ENCODE measurements around the gene LRRC42. TPM values are rescaled to one million over a fixed set of nuclear protein-coding genes. Genes with fewer than 3 reads are reported as not detected.
A peak's percentile ranks its signal among the peaks of the same experiment; 100 is the strongest.

LRRC42 gene
- total RNA-seq (1 to 10 TPM; 7.3 to 8.7 TPM), polyA plus RNA-seq (1 to 10 TPM; 4.7 to 8.4 TPM)

- intact Hi-C loops (cut with micrococcal nuclease): loop anchor here (1.0 to 10.0 kb wide), 4 partner anchors 57 to 818 kb away; partner anchors contain the start of genes NDC1, PARS2 and YIPF1
- Mint-ChIP-seq H3K36me3 (peaks cover 0 to 7% of the 10 kb centered on the region in 2 donors), H3K9me3 (no peaks in the 10 kb centered on the region), H3K4me3 (peak within 1 kb of the TSS; percentile 93 to 99 (median 96)), H3K27me3 (no peaks in the 10 kb centered on the region), H3K27ac (peak within 1 kb of the TSS; percentile 85 to 98 (median 95)), H3K4me1 (peaks cover 27 to 63% (median 46%) of the 10 kb centered on the region in 4 donors)
- no peaks in the 10 kb centered on the region for H3K9me3 ChIP-seq (ENCODE audit: control insufficient read depth in 1 of 2, low read length in 2 of 2)
- H3K36me3 ChIP-seq (ENCODE audit: insufficient read depth, low read length): no peaks in the 10 kb centered on the region
- ChIA-PET CTCF (ENCODE audit: partially characterized antibody) (interaction anchor here (1.0 to 5.7 kb wide), 15 partner anchors 10 to 863 kb away, joined by 3 to 82 read pairs (median 6); partner anchors contain the start of genes NDC1, TCEANC2 and TMEM59), POLR2A (ENCODE audit: partially characterized antibody) (interaction anchor here (0.8 to 2.3 kb wide), 19 partner anchors 7 to 855 kb away, joined by 3 to 25 read pairs (median 6); partner anchors contain the start of genes CYB5RL, MAGOH, MRPL37 and NDC1)
- H3K27ac ChIP-seq (ENCODE audit: low read depth, low read length): peak within 1 kb of the TSS; percentile 82
- peak in 1 of 5 donors; percentile 5 for DNase-seq
- peaks cover 44% of the 10 kb centered on the region for H3K4me1 ChIP-seq (ENCODE audit: insufficient read depth, low read length)
- no peaks in the 10 kb centered on the region for H3K27me3 ChIP-seq (ENCODE audit: insufficient read depth, low read length)
- peak within 1 kb of the TSS; percentile 63 to 87 for H3K4me3 ChIP-seq (ENCODE audit: low read length in 2 of 2)
Observed at GRCh38 chr1:53946252-53947171, at the start of gene LRRC42. LRRC42 (plus strand) TSS chr1:53946350; CDS start chr1:53952000, 5,650 bp downstream.

DNA sequence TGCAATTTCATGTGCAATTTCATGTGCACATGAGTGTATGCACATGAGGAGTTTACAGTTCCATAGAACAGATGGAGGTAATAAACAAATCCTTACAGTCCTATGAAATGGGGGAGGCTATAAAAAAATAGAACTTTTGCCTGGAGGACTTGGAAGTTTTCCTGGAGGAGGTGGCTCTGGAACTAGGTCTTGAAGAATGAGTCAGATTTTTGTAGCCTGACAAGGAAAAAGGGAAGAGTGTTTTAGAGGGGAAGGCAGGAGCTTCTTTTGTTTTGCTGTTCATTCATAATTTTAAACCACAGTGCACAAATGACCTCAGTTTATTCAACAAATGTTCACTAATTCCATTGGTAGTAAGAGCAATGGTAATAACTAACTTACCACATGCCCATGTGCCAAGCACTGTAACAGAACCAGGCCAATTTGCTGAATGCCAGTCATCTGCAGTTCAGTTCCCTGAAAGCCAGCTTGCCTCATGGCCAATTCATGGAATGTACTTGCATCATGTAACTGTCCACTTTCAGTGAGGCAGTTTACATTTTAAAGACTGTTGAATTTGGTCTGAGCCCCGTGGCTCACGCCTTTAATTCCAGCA lies 49.4 kb upstream of the LRRC42 start:
- H3K27ac ChIP-seq (ENCODE audit: low read depth, low read length): no peak overlapping the region
- H3K9me3 ChIP-seq (ENCODE audit: control insufficient read depth in 1 of 2, low read length in 2 of 2): no peaks in the 10 kb centered on the region
- H3K36me3 ChIP-seq (ENCODE audit: insufficient read depth, low read length): no peaks in the 10 kb centered on the region
- H3K4me3 Mint-ChIP-seq: no peak overlapping the region
- ChIA-PET CTCF (ENCODE audit: partially characterized antibody) (no interaction called here), POLR2A (ENCODE audit: partially characterized antibody) (no interaction called here)
- H3K4me3 ChIP-seq (ENCODE audit: low read length in 2 of 2): no peak overlapping the region
- peaks cover 0 to 3% of the 10 kb centered on the region in 2 donors for H3K36me3 Mint-ChIP-seq
- DNase-seq: no peak
- H3K27me3 ChIP-seq (ENCODE audit: insufficient read depth, low read length): no peaks in the 10 kb centered on the region
- no peaks in the 10 kb centered on the region for H3K4me1 Mint-ChIP-seq
- intact Hi-C loops (cut with micrococcal nuclease): no loop called here
- no peaks in the 10 kb centered on the region for H3K9me3 Mint-ChIP-seq
- no peak overlapping the region for H3K27ac Mint-ChIP-seq
- peaks cover 0 to 6% of the 10 kb centered on the region in 2 donors for H3K27me3 Mint-ChIP-seq
- no peaks in the 10 kb centered on the region for H3K4me1 ChIP-seq (ENCODE audit: insufficient read depth, low read length)

DNA sequence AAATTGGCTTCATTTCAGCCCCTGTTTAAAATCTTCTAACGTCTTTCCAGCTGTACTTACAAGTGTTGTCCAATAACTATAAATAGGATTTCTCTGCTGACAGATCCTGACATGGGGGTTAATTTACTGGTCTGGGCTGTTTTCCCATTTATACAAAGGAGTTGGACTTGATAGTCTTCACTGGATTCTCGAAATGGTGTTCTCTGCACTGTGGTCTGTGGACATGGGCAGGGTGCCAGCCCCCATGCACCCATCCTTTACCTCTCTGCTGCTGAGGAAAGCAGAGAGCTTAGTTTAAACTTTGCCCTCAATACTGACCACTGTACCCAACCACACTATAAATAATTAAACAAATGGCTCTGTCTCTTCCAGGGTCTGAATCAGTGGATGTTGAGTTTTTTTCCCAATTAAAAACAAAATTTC lies 46.9 kb upstream of the LRRC42 start:
- Mint-ChIP-seq H3K27me3 (peaks cover 0 to 3% of the 10 kb centered on the region in 2 donors), H3K9me3 (no peaks in the 10 kb centered on the region), H3K4me1 (no peaks in the 10 kb centered on the region), H3K36me3 (peaks cover 0 to 3% of the 10 kb centered on the region in 2 donors), H3K4me3 (no peak overlapping the region), H3K27ac (no peak overlapping the region)
- no peak overlapping the region for H3K4me3 ChIP-seq (ENCODE audit: low read length in 2 of 2)
- no peak for DNase-seq
- intact Hi-C loops (cut with micrococcal nuclease): no loop called here
- no peaks in the 10 kb centered on the region for H3K9me3 ChIP-seq (ENCODE audit: control insufficient read depth in 1 of 2, low read length in 2 of 2)
- ChIA-PET CTCF (ENCODE audit: partially characterized antibody) (interaction anchor here (1.2 kb wide), 1 partner anchor 25 kb away, joined by 3 read pairs; no protein-coding TSS in a partner anchor), POLR2A (ENCODE audit: partially characterized antibody) (interaction anchor here (0.8 kb wide), 1 partner anchor 10 kb away, joined by 3 read pairs; the partner anchor contains the start of gene YIPF1)
- no peak overlapping the region for H3K27ac ChIP-seq (ENCODE audit: low read depth, low read length)
- H3K36me3 ChIP-seq (ENCODE audit: insufficient read depth, low read length): no peaks in the 10 kb centered on the region
- no peaks in the 10 kb centered on the region for H3K27me3 ChIP-seq (ENCODE audit: insufficient read depth, low read length)
- no peaks in the 10 kb centered on the region for H3K4me1 ChIP-seq (ENCODE audit: insufficient read depth, low read length)

- H3K27ac Mint-ChIP-seq: peak overlapping the region in 1 of 7 donors; percentile 53
- H3K36me3 ChIP-seq (ENCODE audit: insufficient read depth, low read length): no peaks in the 10 kb centered on the region
- no peaks in the 10 kb centered on the region for H3K9me3 ChIP-seq (ENCODE audit: control insufficient read depth in 1 of 2, low read length in 2 of 2)
- no peaks in the 10 kb centered on the region for H3K4me1 ChIP-seq (ENCODE audit: insufficient read depth, low read length)
- intact Hi-C loops (cut with micrococcal nuclease): no loop called here
- no peaks in the 10 kb centered on the region for H3K9me3 Mint-ChIP-seq
- H3K27me3 Mint-ChIP-seq: peaks cover 0 to 3% of the 10 kb centered on the region in 2 donors
- POLR2A ChIA-PET (ENCODE audit: partially characterized antibody): no interaction called here
- no peak overlapping the region for H3K4me3 Mint-ChIP-seq
- H3K27ac ChIP-seq (ENCODE audit: low read depth, low read length): no peak overlapping the region
- H3K27me3 ChIP-seq (ENCODE audit: insufficient read depth, low read length): no peaks in the 10 kb centered on the region
- CTCF ChIA-PET (ENCODE audit: partially characterized antibody): interaction anchor here (1.2 to 1.8 kb wide), 2 partner anchors 26 to 38 kb away, joined by 3 to 5 read pairs; no protein-coding TSS in a partner anchor
- DNase-seq: no peak
- H3K4me3 ChIP-seq (ENCODE audit: low read length in 2 of 2): no peak overlapping the region
- H3K4me1 Mint-ChIP-seq: no peaks in the 10 kb centered on the region
- H3K36me3 Mint-ChIP-seq: peaks cover 0 to 3% of the 10 kb centered on the region in 2 donors
Observed at GRCh38 chr1:53899708-53900107, 46.4 kb upstream of the LRRC42 start.

GRCh38 chr1:53902235-53903138 lies 43.7 kb upstream of the LRRC42 start:
- DNase-seq: no peak
- Histone ChIP-seq H3K27me3 (ENCODE audit: insufficient read depth, low read length) (no peaks in the 10 kb centered on the region), H3K36me3 (ENCODE audit: insufficient read depth, low read length) (no peaks in the 10 kb centered on the region), H3K27ac (ENCODE audit: low read depth, low read length) (no peak overlapping the region), H3K4me3 (ENCODE audit: low read length in 2 of 2) (no peak overlapping the region), H3K9me3 (ENCODE audit: control insufficient read depth in 1 of 2, low read length in 2 of 2) (no peaks in the 10 kb centered on the region), H3K4me1 (ENCODE audit: insufficient read depth, low read length) (no peaks in the 10 kb centered on the region)
- POLR2A ChIA-PET (ENCODE audit: partially characterized antibody): interaction anchor here (1.1 to 1.8 kb wide), 2 partner anchors 9 to 12 kb away, joined by 3 to 5 read pairs; partner anchors contain the start of gene YIPF1
- Mint-ChIP-seq H3K27ac (peak overlapping the region in 1 of 7 donors; percentile 31), H3K36me3 (no peaks in the 10 kb centered on the region), H3K4me3 (no peak overlapping the region), H3K27me3 (no peaks in the 10 kb centered on the region), H3K9me3 (no peaks in the 10 kb centered on the region), H3K4me1 (no peaks in the 10 kb centered on the region)
- CTCF ChIA-PET (ENCODE audit: partially characterized antibody): no interaction called here
- intact Hi-C loops (cut with micrococcal nuclease): no loop called here

- Histone ChIP-seq H3K4me1 (ENCODE audit: insufficient read depth, low read length) (no peaks in the 10 kb centered on the region), H3K9me3 (ENCODE audit: control insufficient read depth in 1 of 2, low read length in 2 of 2) (no peaks in the 10 kb centered on the region), H3K27me3 (ENCODE audit: insufficient read depth, low read length) (no peaks in the 10 kb centered on the region), H3K4me3 (ENCODE audit: low read length in 2 of 2) (no peak overlapping the region), H3K27ac (ENCODE audit: low read depth, low read length) (no peak overlapping the region), H3K36me3 (ENCODE audit: insufficient read depth, low read length) (no peaks in the 10 kb centered on the region)
- ChIA-PET CTCF (ENCODE audit: partially characterized antibody) (no interaction called here), POLR2A (ENCODE audit: partially characterized antibody) (no interaction called here)
- Mint-ChIP-seq H3K4me3 (no peak overlapping the region), H3K27ac (no peak overlapping the region), H3K4me1 (no peaks in the 10 kb centered on the region), H3K27me3 (no peaks in the 10 kb centered on the region), H3K36me3 (peaks cover 1 to 6% of the 10 kb centered on the region in 2 donors), H3K9me3 (no peaks in the 10 kb centered on the region)
- no peak for DNase-seq
- intact Hi-C loops (cut with micrococcal nuclease): no loop called here
Observed at GRCh38 chr1:53905509-53905908, 40.6 kb upstream of the LRRC42 start.

Data from CD4-positive, alpha-beta memory T cell (primary cell).